HG03025 (cell line): ENCODE measurements around the gene SPCS3.
"Not testable (repeated sequence)": the region's sequence is repeated elsewhere in the genome, so short reads cannot be mapped to it uniquely, and the experiment has no call there.

Experiments used
- ATAC-seq: cut with Tn5 transposase; IDR thresholded peaks from one replicate; pipeline ENCODE4 v1.9.1; 2021; ENCODE audit warnings: mild to moderate bottlenecking, moderate library complexity; ENCODE audit not compliant: unreplicated experiment, low FRiP score

SPCS3 gene

GRCh38 chr4:176340871-176341685, 21.3 kb downstream of the SPCS3 start:
- ATAC-seq = peak; percentile 57

- no peak for ATAC-seq
Observed at GRCh38 chr4:176342384-176342783, 22.6 kb downstream of the SPCS3 start.

GRCh38 chr4:176343286-176343685, 23.5 kb downstream of the SPCS3 start:
- no peak for ATAC-seq

GRCh38 chr4:176345346-176345745, 25.6 kb downstream of the SPCS3 start:
- not testable (repeated sequence) for ATAC-seq

- ATAC-seq = not testable (repeated sequence)
Observed at GRCh38 chr4:176346836-176347235, 27.1 kb downstream of the SPCS3 start.

GRCh38 chr4:176350671-176351070, 30.9 kb downstream of the SPCS3 start:
- ATAC-seq = no peak

- ATAC-seq = no peak
Observed at GRCh38 chr4:176354884-176355283, 35.1 kb downstream of the SPCS3 start.

GRCh38 chr4:176357359-176358082, 37.8 kb downstream of the SPCS3 start:
- peak; percentile 100 for ATAC-seq

- ATAC-seq = no peak
Observed at GRCh38 chr4:176358083-176358469, 38.3 kb downstream of the SPCS3 start.

GRCh38 chr4:176359590-176359989, 39.8 kb downstream of the SPCS3 start:
- no peak for ATAC-seq

- ATAC-seq = no peak
Observed at GRCh38 chr4:176360446-176360845, 40.7 kb downstream of the SPCS3 start.

GRCh38 chr4:176363072-176363471, 43.3 kb downstream of the SPCS3 start:
- peak; percentile 82 for ATAC-seq

GRCh38 chr4:176367771-176368465, 48.2 kb downstream of the SPCS3 start:
- ATAC-seq = no peak

- ATAC-seq = no peak
Observed at GRCh38 chr4:176376032-176376614, 56.4 kb downstream of the SPCS3 start.

- peak; percentile 72 for ATAC-seq
Observed at GRCh38 chr4:176377780-176378179, 58.0 kb downstream of the SPCS3 start.

- ATAC-seq = no peak
Observed at GRCh38 chr4:176380352-176381157, 60.8 kb downstream of the SPCS3 start.
